NCI-H187 (cell line): ENCODE data around the gene PFDN2.
"Not testable (repeated sequence)": the region's sequence is repeated elsewhere in the genome, so short reads cannot be mapped to it uniquely, and the experiment has no call there.

Experiments used
- DNase-seq, 2 experiments: peaks; one replicate each; lab custom pipeline; 2025; lab: John Stamatoyannopoulos, UW

Gene PFDN2

DNA sequence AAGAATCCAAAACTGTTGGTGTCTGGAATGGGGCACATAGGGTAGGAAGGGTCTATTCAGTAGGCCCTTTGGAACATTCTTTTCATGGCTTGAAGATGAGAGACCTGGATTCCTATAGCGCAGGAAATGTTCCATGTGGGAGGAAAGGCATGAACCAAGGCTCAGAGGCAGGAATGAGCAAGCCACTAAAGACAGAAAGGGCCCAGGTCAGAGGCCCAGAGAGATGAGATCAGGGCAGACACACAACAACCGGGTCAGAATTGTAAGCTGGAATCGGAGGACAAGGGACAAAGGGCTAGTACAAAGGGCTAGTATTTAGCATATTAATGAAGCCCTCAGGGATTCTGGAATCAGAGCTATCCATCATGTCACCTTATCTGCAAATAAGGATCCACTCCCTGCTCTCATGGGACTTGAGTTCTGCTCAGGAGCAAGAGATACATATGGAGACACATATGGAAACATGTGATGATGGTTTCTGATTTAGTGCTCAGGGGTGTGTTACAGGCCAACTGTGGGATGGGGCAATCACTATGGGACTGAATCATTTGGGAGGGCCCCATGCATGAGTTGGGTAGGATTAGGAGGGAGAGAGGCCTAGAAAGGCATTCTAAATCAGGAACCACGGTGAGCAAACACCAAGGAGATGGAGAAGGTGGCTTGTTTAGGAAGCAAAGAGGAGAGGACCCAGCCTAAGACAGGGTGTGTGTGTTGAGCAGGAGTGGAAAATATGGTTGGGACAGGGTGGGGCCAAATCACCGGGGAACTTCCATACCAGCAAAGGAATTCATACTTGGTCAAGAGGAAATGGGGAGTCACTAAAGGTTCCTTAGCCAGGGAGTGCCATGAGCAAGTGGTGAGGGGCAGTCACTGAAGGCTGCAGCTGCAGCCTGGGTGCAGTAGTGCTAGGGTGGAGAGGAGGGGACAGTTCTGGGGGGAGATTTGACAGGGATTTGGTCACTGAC, 37.1 kb downstream of the PFDN2 start:
- no peak for DNase-seq

DNA sequence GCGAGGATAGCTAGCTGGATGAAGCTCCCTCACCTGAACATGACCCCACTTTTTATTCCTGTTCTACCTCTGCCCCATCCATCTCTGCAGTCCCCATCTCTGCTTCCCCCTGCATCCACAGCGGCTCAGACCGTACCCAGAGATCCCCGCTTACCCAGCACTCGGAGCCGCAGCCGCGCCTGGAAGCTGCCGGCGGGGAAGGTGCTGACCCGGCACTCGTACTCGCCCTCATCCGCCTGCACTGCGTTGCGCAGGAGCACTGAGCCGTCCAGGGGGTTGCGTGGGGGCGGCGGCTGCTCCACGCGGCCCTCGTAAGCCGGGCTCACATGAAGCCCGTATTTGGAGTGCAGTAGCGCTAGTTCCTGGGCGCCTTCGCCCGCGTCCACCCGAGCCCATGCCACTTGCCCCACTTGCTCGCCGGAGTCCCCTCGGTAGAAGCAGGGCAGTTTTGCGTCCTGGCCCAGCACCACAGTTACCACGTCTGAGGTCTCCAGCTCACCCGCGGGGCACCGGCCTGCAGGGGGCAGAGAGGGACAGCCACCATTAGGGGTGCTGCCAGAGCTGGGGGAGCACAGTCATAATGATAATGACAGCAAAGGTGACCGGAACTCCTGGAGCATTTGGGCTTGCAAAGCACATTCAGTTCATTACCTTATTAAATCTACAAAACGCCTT, 38.3 kb downstream of the PFDN2 start:
- no peak for DNase-seq

DNA sequence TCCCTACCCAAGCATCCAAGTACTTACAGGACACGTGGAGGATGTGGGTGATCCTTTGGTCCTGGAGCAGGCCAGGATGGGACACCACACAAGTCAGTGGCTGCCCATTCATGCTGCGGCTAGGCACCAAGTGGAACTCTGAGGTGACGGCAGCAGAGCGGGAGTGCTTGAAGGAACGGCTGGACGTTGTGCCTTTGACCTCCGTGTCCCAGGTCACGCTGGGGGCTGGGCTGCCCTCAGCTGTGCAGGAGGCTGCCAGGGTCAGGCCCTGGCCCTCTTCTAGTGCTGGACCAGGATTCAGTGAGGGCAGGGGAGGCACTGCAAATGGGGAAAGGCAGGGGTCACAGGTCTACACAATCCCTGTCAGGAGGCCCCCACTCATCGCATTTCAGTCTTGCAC, 40.4 kb downstream of the PFDN2 start:
- no peak for DNase-seq

DNA sequence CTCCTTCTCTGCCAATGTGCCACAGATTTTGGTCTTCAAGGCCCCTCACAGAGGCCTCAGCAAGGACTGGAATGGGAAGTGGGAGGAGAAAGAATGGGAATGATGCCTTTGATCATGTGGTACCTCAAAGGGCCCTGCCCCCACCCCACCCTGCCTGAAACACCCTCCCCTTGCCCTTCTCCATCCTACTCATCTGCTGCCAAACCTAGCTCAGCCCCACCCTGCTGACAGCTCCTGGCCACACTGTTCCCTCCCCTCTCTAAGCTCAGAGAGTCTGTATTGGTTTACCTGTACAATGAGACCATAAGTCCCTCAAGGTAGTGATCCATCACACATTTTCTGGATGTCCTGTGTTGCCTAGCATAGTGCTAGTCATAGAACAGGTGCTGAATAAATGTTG, 41.4 kb downstream of the PFDN2 start:
- no peak for DNase-seq

DNA sequence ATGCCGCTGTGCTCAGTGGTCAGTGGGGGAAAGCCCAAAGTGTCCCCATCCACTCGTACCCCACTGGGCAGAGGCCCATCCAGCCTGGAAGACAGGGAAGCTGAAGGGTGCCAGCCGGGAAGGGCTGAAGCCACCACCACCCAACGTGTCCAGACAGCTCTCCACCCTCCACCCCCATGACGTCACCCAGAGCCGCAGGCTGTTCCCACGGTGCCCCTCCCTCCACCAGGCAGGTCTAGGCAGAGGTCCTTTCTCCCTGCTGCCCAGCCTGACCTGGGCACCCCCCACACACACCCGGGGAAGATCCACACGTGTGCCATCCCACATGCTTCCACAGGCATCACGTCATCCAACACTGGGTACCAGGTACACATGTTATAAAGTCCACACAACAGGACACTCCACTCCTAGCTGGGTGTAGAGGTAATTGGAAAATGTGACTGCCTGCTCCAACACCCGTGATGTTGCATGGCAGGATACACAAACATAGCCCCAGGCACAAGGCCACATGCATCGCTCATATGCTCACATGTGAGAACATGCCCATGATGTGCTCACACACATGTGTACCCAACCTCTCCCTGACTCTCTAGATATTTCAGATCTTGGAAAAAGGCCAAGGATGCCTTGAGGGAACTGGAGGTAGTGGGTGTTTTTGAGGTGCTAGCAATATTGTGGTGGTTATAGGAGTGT, 43.0 kb downstream of the PFDN2 start:
- no peak for DNase-seq

DNA sequence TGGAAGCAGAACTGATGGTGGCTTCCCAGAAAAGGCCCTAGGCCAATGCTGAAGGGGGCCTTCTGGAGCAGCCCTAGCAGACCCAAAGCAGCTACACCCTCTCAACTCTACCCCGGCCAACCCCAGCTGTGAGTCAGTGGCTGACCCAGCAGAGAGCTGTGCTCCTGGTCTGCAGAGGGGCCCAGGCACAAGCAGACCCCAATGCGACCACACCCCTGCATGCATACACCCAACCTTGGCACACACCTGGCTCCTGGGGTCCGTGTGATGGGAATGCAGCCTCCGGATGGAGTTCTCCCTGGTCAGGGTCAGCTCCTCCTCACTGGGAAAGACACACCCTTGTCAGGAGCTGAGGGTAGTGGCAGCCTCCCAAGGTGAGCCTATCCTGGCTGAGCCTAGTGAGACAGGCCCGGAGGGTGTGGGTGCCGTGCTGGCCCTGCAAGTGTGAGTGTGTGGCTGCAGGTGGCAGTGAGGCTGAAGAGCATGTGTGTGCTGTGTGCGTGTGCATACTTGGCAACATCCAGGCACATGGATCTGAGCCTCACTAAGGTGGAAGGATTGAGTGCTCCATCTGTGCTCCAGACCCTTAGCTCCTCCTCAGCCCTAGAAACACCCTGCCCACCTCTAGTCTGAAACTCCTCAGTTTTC, 44.2 kb downstream of the PFDN2 start:
- DNase-seq: no peak

DNA sequence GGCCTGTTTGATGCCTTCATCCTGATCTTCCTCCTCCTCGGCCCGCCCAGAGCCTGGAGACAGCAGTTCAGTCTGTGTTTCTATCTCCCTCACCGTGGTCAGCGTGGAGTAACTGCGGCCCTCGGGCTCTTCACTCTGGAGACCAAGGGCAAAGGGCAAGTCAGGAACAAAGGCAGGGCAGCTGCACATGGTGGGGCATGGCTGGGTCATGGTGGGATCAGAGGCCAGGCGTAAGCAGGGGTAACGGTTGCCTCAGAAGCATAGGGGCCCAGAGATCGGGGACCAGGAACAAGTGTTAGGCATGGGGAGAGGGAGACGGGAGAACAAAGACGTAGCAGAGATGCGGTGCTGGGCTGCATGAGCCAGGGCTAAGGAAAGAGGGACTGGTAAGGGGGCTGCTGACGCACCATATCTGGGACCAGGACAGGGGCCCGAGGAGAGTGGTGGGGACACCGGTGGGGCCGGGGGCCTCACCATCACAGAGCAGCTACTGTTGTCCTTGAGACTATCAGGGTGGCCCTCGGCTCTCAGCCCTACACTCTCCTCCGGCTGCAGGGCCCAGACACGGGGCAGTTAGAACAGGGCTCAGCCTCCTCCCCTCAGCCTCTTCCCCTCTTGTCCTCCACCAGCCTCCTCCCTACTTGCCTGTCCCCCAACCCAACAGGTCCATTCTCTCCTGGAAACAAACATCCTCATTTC, 44.9 kb downstream of the PFDN2 start:
- DNase-seq: no peak

DNA sequence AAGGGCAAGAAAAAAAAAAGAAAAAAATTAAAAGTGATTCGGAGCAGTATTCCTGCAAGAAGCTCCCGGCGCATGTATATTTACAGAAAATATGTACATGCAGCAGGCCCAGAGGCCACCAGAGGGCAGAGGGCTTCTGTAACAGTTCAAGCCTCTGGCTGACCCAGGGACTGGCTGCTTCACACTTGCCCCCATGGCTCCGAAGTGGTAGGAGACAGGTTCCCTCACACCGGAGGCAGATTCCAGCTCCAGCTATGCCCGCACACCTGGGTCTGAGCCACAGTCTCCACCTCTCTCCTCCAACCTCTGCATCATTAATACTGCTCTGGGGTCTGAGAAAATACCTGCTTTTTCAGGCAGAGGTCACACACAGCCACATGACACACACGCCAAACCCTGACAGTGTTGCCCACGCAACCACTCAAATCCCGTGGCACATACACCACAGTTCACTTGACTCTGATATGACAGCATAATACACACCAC, 45.9 kb downstream of the PFDN2 start:
- no peak for DNase-seq

DNA sequence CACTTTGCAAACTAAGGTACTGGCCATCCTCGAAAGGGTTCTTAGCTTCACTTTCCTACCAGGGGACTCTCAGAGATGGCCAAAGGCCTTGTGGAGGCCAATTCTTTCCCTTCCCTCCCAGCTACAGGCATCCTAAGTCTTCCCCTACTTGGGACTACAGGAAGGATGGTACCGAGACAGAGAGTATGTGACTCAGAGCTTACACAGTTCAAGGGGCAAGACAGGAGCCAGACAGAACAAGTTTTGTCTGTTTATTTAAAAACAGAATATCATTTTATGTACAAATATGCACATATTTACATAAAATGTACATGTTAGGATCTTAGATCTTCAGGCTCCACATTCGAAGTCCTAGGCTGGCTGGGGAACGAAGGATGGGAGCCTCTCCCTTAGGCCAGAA, 47.1 kb downstream of the PFDN2 start:
- no peak for DNase-seq

DNA sequence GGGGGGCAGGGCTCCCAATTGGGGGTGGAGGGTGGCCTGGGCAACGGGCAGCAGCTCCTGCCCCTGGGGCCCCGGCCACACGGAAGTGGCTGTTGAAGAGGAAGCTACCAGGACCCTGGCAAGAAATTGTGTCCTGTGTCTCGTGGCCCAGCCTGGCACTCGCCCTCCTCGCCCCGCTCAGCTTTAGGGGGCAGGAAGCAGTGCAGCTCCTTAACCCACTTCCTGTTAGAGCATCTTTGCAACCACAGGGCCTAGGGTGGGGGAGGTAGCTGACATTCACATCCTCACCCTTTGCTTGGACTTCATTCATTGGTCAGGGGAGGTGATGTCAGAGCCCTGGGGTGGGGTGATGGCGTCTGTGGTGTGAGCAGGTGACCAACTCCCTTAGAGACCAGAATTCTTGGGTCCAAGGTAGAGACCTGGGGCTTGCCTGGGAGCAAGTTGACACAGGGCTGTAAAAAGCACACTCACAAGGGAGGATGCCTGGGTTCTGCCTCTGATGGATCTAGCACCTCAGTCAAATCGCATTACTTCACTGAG, 48.0 kb downstream of the PFDN2 start, which contains the start of gene ARHGAP30:
ARHGAP30 (minus strand) TSS at position 161 of the 540 bp plus-strand sequence. CDS start 267 bp downstream, outside the sequence.
- no peak for DNase-seq

DNA sequence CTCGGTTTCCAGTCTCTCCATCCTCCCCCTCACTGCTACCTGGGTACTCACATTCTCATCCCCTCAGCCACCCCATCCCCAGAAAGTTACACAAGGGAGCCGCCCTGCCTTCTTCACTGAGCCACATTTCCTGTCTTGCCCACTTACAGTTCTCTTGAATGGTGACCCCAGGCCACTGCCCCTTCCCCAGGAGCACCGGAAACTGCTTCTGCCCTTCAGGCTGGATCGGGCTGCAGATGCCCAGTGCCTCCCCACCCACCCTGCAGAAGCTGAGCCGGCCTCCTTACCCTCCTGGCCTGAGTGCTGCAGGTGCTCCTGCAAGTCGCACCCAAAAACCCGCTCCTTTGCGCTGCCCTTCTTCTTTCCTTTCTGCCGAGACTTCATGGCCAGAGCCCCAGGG, 48.6 kb downstream of the PFDN2 start:
- no peak for DNase-seq

DNA sequence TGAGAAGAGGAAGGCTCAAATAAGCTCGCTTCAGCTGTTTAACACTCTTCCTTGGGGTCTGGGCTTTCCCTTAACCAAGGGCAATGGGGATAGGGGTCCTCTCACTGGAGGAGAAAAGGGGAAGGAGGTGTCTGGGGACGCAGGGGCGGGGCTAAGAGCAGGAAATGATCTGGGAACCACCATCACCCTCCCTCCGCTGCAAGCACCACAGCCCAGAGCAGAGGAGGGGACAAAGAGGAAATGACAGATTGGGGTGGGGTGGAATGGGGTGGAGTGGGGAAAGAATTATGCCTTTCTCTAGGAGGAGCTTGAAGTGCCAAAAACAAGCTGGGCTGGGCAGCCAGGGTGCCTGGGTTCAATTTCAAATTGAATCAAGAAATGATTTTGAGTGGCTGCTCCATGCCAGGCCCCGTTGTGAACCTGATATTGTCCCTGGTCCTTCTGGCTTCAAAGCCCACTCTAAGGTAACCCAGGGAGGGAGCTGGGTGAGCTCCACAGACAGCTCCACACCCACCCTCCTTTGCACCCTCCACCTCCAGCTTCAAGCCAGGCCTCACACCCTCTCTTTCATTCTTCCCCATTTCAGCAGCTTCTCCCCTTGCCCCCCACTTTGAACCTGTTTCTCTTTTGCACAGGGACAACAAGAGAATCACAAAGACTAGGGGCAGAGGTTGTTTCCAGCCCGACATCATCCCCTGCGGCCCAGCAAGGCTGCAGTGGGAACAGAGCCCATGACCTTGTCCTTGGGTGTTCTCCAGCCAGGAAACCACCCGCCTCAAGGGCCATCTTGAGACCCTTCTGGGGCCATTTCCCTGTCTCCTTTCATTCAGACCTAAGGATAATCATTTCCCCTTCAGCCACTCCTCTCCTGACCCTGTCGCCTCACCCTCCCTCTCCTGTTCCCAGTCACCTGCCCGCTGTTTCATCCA, 49.3 kb downstream of the PFDN2 start:
- no peak for DNase-seq

DNA sequence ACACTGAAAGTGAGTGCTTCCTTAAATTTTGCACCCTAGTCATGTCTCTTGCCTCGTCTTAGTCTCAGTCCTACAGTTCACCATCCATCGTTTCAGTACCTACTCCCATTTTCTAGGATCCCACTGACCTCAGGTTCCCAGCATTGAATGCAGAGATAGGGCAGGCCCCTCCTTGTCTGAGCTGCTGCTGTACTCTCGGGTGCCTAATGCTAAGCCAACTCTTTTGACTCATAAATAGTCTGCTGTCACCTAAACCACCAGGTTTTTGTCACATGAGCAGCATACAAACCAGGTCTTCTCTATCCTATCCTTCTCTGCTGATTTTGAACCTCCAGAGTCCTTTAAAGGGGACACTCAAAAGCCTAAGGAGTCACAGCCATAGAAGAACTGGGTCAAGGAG, 51.1 kb downstream of the PFDN2 start:
- DNase-seq: no peak

DNA sequence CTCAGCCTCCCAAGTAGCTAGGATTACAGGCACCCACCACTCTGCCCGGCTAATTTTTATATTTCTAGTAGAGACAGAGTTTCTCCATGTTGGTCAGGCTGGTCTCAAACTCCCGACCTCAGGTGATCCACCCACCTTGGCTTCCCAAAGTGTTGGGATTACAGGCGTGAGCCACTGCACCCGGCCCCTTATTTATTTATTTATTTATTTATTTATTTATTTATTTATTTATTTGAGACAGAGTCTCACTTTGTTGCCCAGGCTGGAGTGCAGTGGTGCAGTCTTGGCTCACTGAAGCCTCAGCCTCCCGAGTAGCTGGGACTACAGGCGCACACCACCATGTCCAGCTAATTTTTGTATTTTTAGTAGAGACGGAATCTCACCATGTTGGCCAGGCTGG, 52.2 kb downstream of the PFDN2 start:
- DNase-seq: not testable (repeated sequence)

DNA sequence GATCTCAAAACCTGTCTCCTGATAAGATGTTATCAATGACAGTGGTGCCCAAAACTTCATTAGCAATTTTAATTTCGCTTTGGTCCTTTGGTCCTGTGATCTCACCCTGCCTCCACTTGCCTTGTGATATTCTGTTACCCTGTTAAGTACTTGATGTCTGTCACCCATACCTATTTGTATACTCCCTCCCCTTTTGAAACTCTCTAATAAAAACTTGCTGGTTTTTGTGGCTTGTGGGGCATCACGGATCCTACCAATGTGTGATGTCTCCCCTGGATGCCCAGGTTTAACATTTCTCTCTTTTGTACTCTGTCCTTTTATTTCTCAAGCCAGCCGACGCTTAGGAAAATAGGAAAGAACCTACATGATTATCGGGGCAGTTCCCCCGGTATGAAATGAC, 53.9 kb downstream of the PFDN2 start:
- DNase-seq: not testable (repeated sequence)

DNA sequence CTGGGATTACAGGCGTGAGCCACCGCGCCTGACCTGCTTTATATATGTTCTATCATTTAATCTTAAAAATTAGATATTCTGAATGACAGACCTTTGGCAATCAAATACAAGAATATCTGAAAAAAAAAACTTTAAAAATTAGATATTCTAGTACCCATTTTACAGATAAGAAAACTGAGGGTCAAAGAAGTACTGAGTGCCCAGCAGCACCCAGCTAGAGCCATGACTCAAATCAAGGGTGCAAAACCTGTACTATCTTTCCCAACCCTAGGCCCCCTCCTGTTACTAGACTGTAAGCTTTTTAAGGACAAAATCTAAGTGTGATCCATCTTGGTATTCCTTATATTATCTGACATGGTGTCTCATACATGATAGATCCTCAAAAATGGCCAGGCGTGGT, 56.4 kb downstream of the PFDN2 start:
- no peak for DNase-seq

DNA sequence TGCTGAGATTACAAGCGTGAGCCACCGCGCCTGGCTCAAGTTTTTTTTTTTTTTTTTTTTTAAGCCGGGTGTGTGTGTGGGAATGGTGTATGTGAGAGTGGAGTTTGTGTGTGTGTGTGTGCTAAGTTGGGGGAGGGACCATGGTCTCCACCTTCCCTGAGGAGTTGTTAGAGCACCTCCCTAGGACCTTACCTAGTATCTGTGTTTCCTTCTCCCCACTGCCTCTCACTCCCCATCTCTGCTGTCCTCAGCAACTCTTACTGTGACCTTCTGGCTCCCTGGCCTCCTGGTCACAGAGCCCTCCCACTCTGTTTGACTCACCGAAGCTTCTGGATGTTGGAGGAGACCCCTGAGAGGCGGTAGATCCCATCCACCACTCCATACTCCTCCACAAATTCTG, 58.5 kb downstream of the PFDN2 start:
- no peak for DNase-seq

DNA sequence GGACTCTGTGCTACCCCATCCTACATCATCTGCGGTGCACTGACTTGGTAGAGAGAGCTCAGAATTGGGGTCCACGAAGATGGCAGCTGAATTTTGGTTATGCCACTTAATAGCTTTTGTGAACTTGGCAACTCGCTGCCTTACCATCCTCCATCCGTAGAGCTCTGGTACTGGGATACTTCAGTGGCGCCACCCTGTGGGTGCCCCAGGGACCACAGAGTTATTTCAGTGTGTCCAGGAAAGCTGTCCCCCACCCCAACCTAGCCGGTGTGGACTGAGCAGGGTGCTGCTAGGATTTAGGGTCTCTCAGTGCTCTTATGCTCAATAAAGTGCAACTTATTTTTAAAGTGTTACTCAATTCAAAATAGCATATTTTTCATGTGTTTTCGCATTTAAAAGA, 63.0 kb downstream of the PFDN2 start:
- no peak for DNase-seq

DNA sequence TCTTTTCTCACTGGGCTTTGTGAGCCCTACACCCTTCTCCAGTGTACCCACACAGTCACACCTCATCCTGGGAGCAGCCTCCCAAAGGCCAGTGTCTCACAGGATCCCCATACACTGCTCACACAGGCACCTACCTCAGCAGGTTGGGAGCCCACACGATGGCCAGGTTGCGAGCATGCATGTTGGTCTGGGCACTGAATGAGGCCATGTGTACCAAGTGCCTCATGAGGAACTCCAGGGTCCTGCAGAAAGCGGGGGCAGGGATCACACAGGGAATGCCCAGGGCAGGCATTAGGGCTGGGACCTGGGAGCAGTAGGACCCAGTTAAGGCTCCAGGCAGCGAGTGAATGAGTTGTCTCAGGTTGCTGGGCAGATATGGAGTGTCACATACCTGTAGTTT, 63.6 kb downstream of the PFDN2 start:
- no peak for DNase-seq

DNA sequence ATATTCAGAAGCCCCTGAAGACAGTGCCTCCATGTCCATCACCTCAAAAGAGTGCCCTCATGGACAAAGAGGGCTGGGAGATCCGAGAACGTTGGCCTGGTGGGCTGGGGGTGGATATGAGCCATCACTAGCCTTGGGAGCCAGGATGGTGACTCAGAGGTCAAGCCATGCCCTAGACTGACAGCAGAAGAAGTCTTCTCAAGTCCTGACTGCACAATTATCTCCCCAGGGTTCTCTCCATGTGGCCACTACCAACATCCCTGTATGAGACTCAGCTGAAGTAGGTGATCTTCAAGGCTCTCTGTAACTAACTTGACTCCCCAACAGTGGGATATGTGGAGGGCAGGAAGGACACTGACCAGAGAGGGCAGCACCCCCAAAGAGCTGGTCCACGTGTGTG, 64.9 kb downstream of the PFDN2 start:
- no peak for DNase-seq
